Liver (tissue), 9 donors: ENCODE results near the gene RNLS. TPM values are rescaled to one million over a fixed set of nuclear protein-coding genes. Genes with fewer than 3 reads are reported as not detected.

ENCODE experiments used
- DNase-seq: peaks from one replicate; pipeline ENCODE4 v3.0.0-alpha.2; 2017; ENCODE audit warnings: low spot score
- H3K27ac ChIP-seq, 2 donors: one replicate each; pipeline ENCODE4 v1.7.0; 2013; ENCODE audit warnings: inconsistent platforms in 2 of 2, low read length in 2 of 2, control low read depth in 1 of 2, low read depth in 1 of 2, mild to moderate bottlenecking in 1 of 2
- H3K27me3 ChIP-seq, 4 donors: one replicate each; pipeline versions ENCODE4 v1.6.1 to v1.7.0; 2013; ENCODE audit warnings: low read length in 3 of 4, inconsistent platforms in 1 of 4, mild to moderate bottlenecking in 1 of 4, moderate library complexity in 1 of 4; ENCODE audit not compliant: control insufficient read depth in 4 of 4, insufficient read depth in 4 of 4
- H3K36me3 ChIP-seq, 4 donors: one replicate each; pipeline versions ENCODE4 v1.6.1 to v1.7.0; 2013; ENCODE audit warnings: low read length in 3 of 4, mild to moderate bottlenecking in 3 of 4, low read depth in 1 of 4, moderate library complexity in 1 of 4; ENCODE audit not compliant: control insufficient read depth in 4 of 4, insufficient read depth in 3 of 4
- H3K4me1 ChIP-seq, 4 donors: one replicate each; pipeline versions ENCODE4 v1.6.1 to v1.7.0; 2013; ENCODE audit warnings: low read length in 3 of 4, mild to moderate bottlenecking in 3 of 4, moderate library complexity in 1 of 4; ENCODE audit not compliant: control insufficient read depth in 4 of 4, insufficient read depth in 4 of 4
- H3K4me3 ChIP-seq, 3 donors: one replicate each; pipeline versions ENCODE4 v1.6.1 to v1.7.0; 2013; ENCODE audit warnings: low read length in 3 of 3, control low read depth in 1 of 3, low read depth in 1 of 3, mild to moderate bottlenecking in 1 of 3
- H3K9ac ChIP-seq, 2 donors: one replicate each; pipeline ENCODE4 v1.7.0; 2013; ENCODE audit warnings: low read length in 2 of 2, mild to moderate bottlenecking in 2 of 2, moderate library complexity in 2 of 2, control low read depth in 1 of 2, low read depth in 1 of 2
- H3K9me3 ChIP-seq, 4 donors: one replicate each; pipeline versions ENCODE4 v1.6.1 to v1.7.0; 2013; ENCODE audit warnings: low read length in 3 of 4; ENCODE audit not compliant: control insufficient read depth in 4 of 4
- ATF3 ChIP-seq: IDR thresholded peaks from 2 replicates; pipeline ENCODE4 v1.6.1; 2016; ENCODE audit warnings: antibody characterized with exemption
- CTCF ChIP-seq: fragments of 150-350 bp; IDR thresholded peaks from 2 replicates; pipeline ENCODE4 v1.5.1; 2017; ENCODE audit warnings: improper control_type of control experiment, low read depth, low read length; ENCODE audit not compliant: missing input control
- EGR1 ChIP-seq, 2 donors: IDR thresholded peaks; 2 replicates each; pipeline ENCODE4 v1.6.1; 2016 to 2018; ENCODE audit warnings: antibody characterized with exemption in 2 of 2, low read depth in 2 of 2
- FOXA1 ChIP-seq: IDR thresholded peaks from 2 replicates; pipeline ENCODE4 v1.6.1; 2016; ENCODE audit warnings: antibody characterized with exemption
- GABPA ChIP-seq, 2 donors: IDR thresholded peaks in 1 of 2; conservative IDR thresholded peaks in 1 of 2; 2 replicates each; pipeline ENCODE4 v1.6.1; 2016; ENCODE audit warnings: antibody characterized with exemption in 2 of 2, mild to moderate bottlenecking in 1 of 2, moderate library complexity in 1 of 2
- HNF4A ChIP-seq, 2 donors: conservative IDR thresholded peaks; 2 replicates each; pipeline ENCODE4 v1.6.1; 2016; ENCODE audit warnings: antibody characterized with exemption in 2 of 2, mild to moderate bottlenecking in 2 of 2
- HNF4G ChIP-seq: IDR thresholded peaks from 2 replicates; pipeline ENCODE4 v1.6.1; 2016; ENCODE audit warnings: antibody characterized with exemption
- JUND ChIP-seq, 2 donors: IDR thresholded peaks; 2 replicates each; pipeline ENCODE4 v1.6.1; 2016; ENCODE audit warnings: antibody characterized with exemption in 2 of 2
- MAX ChIP-seq: IDR thresholded peaks from 2 replicates; pipeline ENCODE4 v1.6.1; 2016; ENCODE audit warnings: antibody characterized with exemption
- RAD21 ChIP-seq, 2 donors: IDR thresholded peaks; 2 replicates each; pipeline ENCODE4 v1.6.1; 2016; ENCODE audit warnings: antibody characterized with exemption in 2 of 2, mild to moderate bottlenecking in 2 of 2
- REST ChIP-seq: IDR thresholded peaks from 2 replicates; pipeline ENCODE4 v1.6.1; 2016; ENCODE audit warnings: antibody characterized with exemption, mild to moderate bottlenecking
- RXRA ChIP-seq, 2 donors: IDR thresholded peaks; 2 replicates each; pipeline ENCODE4 v1.6.1; 2017 to 2018; ENCODE audit warnings: antibody characterized with exemption in 2 of 2, mild to moderate bottlenecking in 1 of 2
- SP1 ChIP-seq: IDR thresholded peaks from 2 replicates; pipeline ENCODE4 v1.6.1; 2018; ENCODE audit warnings: antibody characterized with exemption, mild to moderate bottlenecking
- TAF1 ChIP-seq: conservative IDR thresholded peaks from 2 replicates; pipeline ENCODE4 v1.6.1; 2016; ENCODE audit warnings: antibody characterized with exemption, mild to moderate bottlenecking
- YY1 ChIP-seq: IDR thresholded peaks from 2 replicates; pipeline ENCODE4 v1.6.1; 2016; ENCODE audit warnings: antibody characterized with exemption, mild to moderate bottlenecking
- ZBTB33 ChIP-seq: IDR thresholded peaks from 2 replicates; pipeline ENCODE4 v1.6.1; 2016; ENCODE audit warnings: antibody characterized with exemption
- WGBS: extraction: QIAGEN DNeasy Blood & Tissue Kit; methylation state at CpG from one replicate; pipeline ENCODE4 v1.1.7; 2013; 5-methylcytosine and 5-hydroxymethylcytosine counted together
- polyA plus RNA-seq, 2 donors: library from polyadenylated mRNA; stranded (reverse) in 1 of 2; unstranded in 1 of 2; fragments of 200-250 nt in 1 of 2; fragments of >200 nt in 1 of 2; fragmentation: Nextera tagmentation in 1 of 2; extraction: Ambion mirVana in 1 of 2; gene quantifications; one replicate each; pipeline versions ENCODE4 v1.2.1 to v1.2.3, GENCODE V29; 2013 to 2015
- total RNA-seq, 2 donors: library from RNA; depleted of rRNA; stranded (reverse); fragments of >200 nt; gene quantifications; one replicate each; pipeline ENCODE4 v1.2.3, GENCODE V29; 2014
- donor health status: healthy.
- donor health status: healthy.
- donor health status: healthy.
- donor health status: healthy.
- donor health status: healthy.

RNLS gene
- total and polyA plus RNA-seq, 4 donors, result 4.1 to 12.4 (median 7.5) TPM

- Histone ChIP-seq H3K36me3 (no peaks in the 10 kb centered on the region), H3K27me3 (no peaks in the 10 kb centered on the region), H3K4me3 (no peak overlapping the region), H3K27ac (no peak overlapping the region), H3K9ac (no peak overlapping the region), H3K4me1 (no peaks in the 10 kb centered on the region), H3K9me3 (no peaks in the 10 kb centered on the region)
- no peak for TF ChIP-seq REST
- TF ChIP-seq ATF3, result no peak
- TF ChIP-seq JUND (IDR thresholded peaks at IDR 0.05), result no peak
- TF ChIP-seq CTCF, result no peak
- TF ChIP-seq FOXA1, result no peak
- no peak for TF ChIP-seq TAF1
- TF ChIP-seq MAX, result no peak
- TF ChIP-seq RAD21 (IDR thresholded peaks at IDR 0.05), result no peak
- WGBS, result 96% methylated on average over 1 of the region's 1 CpG
- no peak for DNase-seq
Measured at GRCh38 chr10:88286030-88286429, 297.1 kb downstream of the RNLS start.

GRCh38 chr10:88281592-88282347, 301.3 kb downstream of the RNLS start:
- Histone ChIP-seq H3K9me3 (no peaks in the 10 kb centered on the region), H3K4me3 (no peak overlapping the region), H3K36me3 (no peaks in the 10 kb centered on the region), H3K4me1 (no peaks in the 10 kb centered on the region), H3K27ac (no peak overlapping the region), H3K27me3 (no peaks in the 10 kb centered on the region), H3K9ac (no peak overlapping the region)
- DNase-seq, result no peak
- WGBS, result 83% methylated on average over 6 of the region's 6 CpGs
- TF ChIP-seq EGR1 (IDR thresholded peaks at IDR 0.05; ENCODE audit: low read depth in 2 of 2), result no peak
- TF ChIP-seq ATF3, result no peak
- TF ChIP-seq TAF1, result no peak
- no peak for TF ChIP-seq CTCF
- TF ChIP-seq FOXA1, result no peak
- no peak for TF ChIP-seq HNF4A (conservative IDR thresholded peaks at IDR 0.05)
- no peak for TF ChIP-seq REST
- TF ChIP-seq SP1, result no peak
- TF ChIP-seq YY1, result no peak
- TF ChIP-seq ZBTB33, result no peak
- TF ChIP-seq RXRA (IDR thresholded peaks at IDR 0.05), result no peak
- TF ChIP-seq GABPA (IDR thresholded peaks at IDR 0.05 in 1 of 2, conservative IDR thresholded peaks at IDR 0.05 in 1 of 2), result no peak
- TF ChIP-seq HNF4G, result no peak
